BLaER1 (cell line): Measurements from ENCODE around the gene MTF2.

ENCODE experiments used
- H3K27ac ChIP-seq: shearing (Covaris generic); formaldehyde crosslinking; 2 replicates; pipeline ENCODE4 v1.8.1; 2022
- H3K27me3 ChIP-seq: shearing (Covaris generic); formaldehyde crosslinking; 2 replicates; pipeline ENCODE4 v1.8.1; 2022
- H3K36me3 ChIP-seq: shearing (Covaris generic); formaldehyde crosslinking; 2 replicates; pipeline ENCODE4 v1.8.1; 2022
- H3K4me1 ChIP-seq: shearing (Covaris generic); formaldehyde crosslinking; 2 replicates; pipeline ENCODE4 v1.8.1; 2022
- H3K4me2 ChIP-seq: shearing (Covaris generic); formaldehyde crosslinking; 2 replicates; pipeline ENCODE4 v1.8.1; 2022
- H3K4me3 ChIP-seq: shearing (Covaris generic); formaldehyde crosslinking; 2 replicates; pipeline ENCODE4 v1.8.1; 2022
- H3K9ac ChIP-seq: shearing (Covaris generic); formaldehyde crosslinking; 2 replicates; pipeline ENCODE4 v1.8.1; 2022
- H3K9me3 ChIP-seq: shearing (Covaris generic); formaldehyde crosslinking; 2 replicates; pipeline ENCODE4 v1.8.1; 2022
- H4K20me1 ChIP-seq: shearing (Covaris generic); formaldehyde crosslinking; 2 replicates; pipeline ENCODE4 v1.8.1; 2022
- Cebpa-rat ChIP-seq: shearing (Covaris generic); IDR thresholded peaks from 2 replicates; pipeline ENCODE4 v1.8.1; 2022

MTF2 gene

GRCh38 chr1:93047618-93048017, 31.5 kb upstream of the MTF2 start:
- no peaks in the 10 kb centered on the region for H3K4me1 ChIP-seq
- no peak overlapping the region for H3K27ac ChIP-seq
- no peak overlapping the region for H3K9ac ChIP-seq
- H4K20me1 ChIP-seq: no peaks in the 10 kb centered on the region
- no peaks in the 10 kb centered on the region for H3K9me3 ChIP-seq
- no peaks in the 10 kb centered on the region for H3K27me3 ChIP-seq
- no peaks in the 10 kb centered on the region for H3K36me3 ChIP-seq
- TF ChIP-seq Cebpa-rat: no peak
- no peak overlapping the region for H3K4me2 ChIP-seq
- H3K4me3 ChIP-seq: no peak overlapping the region

DNA sequence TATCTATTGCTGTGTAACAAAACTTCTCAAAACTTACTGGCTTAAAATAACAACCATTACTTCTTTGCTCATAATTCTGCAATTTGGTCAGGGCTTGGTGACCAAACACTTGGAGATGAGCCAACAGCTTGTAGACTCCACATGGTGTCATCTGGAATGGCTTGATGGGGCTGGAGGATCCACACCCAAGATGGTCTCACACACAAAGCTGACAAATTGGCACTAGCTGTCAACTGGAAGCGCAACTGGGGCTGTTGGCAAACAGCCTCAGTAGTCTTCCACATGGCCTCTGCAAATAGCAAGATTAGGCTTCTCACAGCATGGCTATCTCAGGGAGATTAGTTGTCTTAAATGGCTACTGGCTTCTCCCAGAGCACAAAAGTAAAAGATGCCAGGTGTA, 27.1 kb upstream of the MTF2 start:
- TF ChIP-seq Cebpa-rat: no peak
- no peaks in the 10 kb centered on the region for H3K27me3 ChIP-seq

DNA sequence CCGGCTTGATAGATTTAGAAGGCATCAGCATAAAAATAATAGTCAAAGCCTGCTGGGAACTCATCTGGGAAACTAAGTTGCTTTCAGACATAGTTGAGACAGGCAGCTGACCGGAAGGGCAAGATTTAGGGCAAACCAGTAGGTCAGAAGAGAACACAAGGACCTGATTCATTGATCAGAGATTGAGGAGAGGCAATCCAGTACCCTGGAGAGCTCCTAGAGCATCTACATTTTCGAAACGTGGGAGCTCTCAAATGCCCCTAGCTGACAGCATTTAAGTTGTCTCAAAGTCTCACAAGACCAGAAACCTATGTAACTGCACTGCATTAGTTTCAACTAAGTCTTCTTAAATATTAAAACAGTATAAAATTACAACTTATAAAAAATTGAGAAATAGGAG, 22.9 kb upstream of the MTF2 start:
- no peaks in the 10 kb centered on the region for H3K27me3 ChIP-seq
- no peaks in the 10 kb centered on the region for H4K20me1 ChIP-seq
- H3K36me3 ChIP-seq: no peaks in the 10 kb centered on the region
- H3K27ac ChIP-seq: no peak overlapping the region
- H3K4me3 ChIP-seq: no peak overlapping the region
- no peaks in the 10 kb centered on the region for H3K9me3 ChIP-seq
- H3K4me1 ChIP-seq: no peaks in the 10 kb centered on the region
- no peak overlapping the region for H3K9ac ChIP-seq
- no peak for TF ChIP-seq Cebpa-rat
- no peak overlapping the region for H3K4me2 ChIP-seq

More for the DNA sequence above, 27.1 kb upstream of the MTF2 start:
- Histone ChIP-seq H3K36me3 (no peaks in the 10 kb centered on the region), H4K20me1 (no peaks in the 10 kb centered on the region), H3K27ac (no peak overlapping the region), H3K9me3 (no peaks in the 10 kb centered on the region), H3K4me3 (no peak overlapping the region), H3K4me2 (no peak overlapping the region), H3K4me1 (no peaks in the 10 kb centered on the region), H3K9ac (no peak overlapping the region)

DNA sequence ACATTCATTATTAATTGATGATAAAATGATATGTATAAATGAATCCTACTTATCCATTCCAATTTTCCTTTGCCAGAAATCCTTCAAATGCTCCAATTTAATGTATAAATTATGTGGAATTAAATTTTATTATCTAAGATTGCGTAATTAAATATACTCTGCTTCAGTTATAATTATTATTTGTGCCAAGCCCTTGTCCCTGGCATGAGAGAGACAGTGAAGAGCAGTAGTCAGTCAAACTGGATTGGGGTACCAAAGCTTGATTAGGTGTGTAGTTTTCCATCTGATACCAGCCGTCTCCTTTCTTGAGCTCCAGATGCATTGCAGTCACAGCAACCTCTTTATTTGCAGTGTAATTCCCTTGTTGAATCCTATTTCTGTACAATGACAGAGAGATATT, 22.4 kb upstream of the MTF2 start:
- Histone ChIP-seq H3K9ac (no peak overlapping the region), H3K36me3 (no peaks in the 10 kb centered on the region), H3K27ac (no peak overlapping the region), H3K27me3 (no peaks in the 10 kb centered on the region), H3K9me3 (no peaks in the 10 kb centered on the region), H3K4me1 (no peaks in the 10 kb centered on the region), H3K4me2 (no peak overlapping the region), H3K4me3 (no peak overlapping the region), H4K20me1 (no peaks in the 10 kb centered on the region)
- peak; percentile 50; the same call in 1 of the 2 replicates for TF ChIP-seq Cebpa-rat

DNA sequence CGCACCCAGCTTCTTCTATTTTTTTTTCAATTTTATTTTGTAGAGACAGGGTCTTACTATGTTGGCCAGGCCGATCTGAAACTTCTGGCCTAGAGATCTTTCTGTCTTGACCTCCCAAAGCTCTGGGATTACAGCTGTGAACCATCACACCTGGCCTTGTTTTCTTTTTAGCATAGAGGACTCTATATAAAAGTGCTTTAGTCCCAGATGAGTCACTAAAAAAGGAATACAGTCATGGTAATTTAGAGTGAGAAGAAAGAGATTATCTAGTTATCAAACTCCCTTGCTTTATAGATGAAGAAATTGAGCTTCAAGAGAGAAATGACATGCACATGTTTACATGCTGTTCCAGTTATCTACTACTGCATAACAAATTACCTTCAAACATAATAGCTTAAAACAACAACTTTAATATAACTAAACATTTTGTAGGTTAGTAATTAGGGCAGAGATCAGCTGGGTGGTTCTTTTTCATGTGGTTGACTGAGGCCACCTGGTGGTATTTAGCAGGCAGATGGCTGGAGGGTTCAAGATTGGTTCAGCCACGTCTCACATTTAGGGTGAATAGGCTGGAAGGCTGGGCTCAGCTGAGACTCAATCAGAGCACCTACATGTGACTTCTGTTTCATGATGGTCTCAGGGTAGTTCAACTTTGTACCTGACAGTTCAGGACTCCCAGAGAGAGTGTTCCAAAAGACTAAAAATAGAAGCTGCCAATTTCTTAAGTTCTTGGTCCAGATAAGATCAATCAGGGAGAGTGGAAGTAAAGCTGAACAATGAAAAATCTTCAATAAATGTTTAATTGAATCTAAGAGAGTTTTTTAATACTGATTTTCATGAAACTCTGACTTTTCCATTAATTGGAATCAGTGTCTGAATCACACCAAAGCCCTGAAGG, 16.9 kb upstream of the MTF2 start:
- Histone ChIP-seq H4K20me1 (no peaks in the 10 kb centered on the region), H3K9ac (no peak overlapping the region), H3K27ac (no peak overlapping the region), H3K4me2 (no peak overlapping the region), H3K36me3 (no peaks in the 10 kb centered on the region), H3K9me3 (no peaks in the 10 kb centered on the region), H3K4me1 (no peaks in the 10 kb centered on the region), H3K27me3 (no peaks in the 10 kb centered on the region), H3K4me3 (no peak overlapping the region)
- no peak for TF ChIP-seq Cebpa-rat

DNA sequence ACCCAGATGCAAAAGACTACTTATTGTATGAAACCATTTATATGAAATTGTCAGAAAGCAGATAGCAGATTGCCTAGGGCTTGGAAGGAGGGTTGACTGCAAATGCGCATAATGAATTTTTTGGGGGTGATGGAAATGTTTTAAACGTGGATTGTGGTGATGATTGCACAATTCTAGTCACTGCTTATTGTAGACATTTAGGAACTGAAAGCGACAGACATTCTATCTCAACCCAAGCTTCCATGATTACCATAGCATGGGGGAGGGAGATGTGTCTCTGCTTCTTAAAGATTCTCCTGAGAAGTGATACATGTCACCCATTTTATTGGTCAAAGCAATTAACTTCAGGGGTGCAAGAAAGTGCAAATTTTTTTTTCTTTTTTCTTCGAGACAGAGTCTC, 2.8 kb upstream of the MTF2 start:
- Histone ChIP-seq H3K27ac (no peak overlapping the region), H3K27me3 (no peaks in the 10 kb centered on the region), H3K9ac (no peak overlapping the region), H3K9me3 (peaks cover 10% of the 10 kb centered on the region), H3K4me2 (no peak overlapping the region), H3K4me1 (peaks cover 8% of the 10 kb centered on the region), H3K36me3 (no peaks in the 10 kb centered on the region), H3K4me3 (no peak overlapping the region), H4K20me1 (peaks cover 18% of the 10 kb centered on the region)
- TF ChIP-seq Cebpa-rat: peak; percentile 25; the same call in 1 of the 2 replicates

DNA sequence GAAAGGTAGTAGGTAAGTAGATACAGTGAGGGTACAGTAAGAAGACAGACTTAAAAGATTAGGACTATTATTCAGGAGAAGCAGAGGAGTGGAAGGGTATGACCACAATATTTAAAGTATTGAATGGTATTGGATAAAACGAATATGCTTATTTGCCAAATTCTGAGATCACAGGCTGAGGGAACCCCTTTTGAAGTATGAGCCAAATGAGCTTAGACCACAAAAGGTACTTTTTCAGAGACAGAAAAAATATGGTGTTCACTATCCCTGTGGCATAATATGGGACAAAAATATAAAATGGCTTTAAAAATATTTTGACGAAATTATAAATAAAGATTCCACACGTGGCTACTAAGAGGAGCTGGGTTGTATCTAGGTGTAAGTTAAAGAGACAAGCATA, 880 bp upstream of the MTF2 start:
- peaks cover 7% of the 10 kb centered on the region for H3K9me3 ChIP-seq
- TF ChIP-seq Cebpa-rat: no peak
- peak overlapping the region; percentile 89 for H3K4me3 ChIP-seq
- H4K20me1 ChIP-seq: peaks cover 37% of the 10 kb centered on the region
- peak overlapping the region; percentile 98 for H3K9ac ChIP-seq
- H3K4me1 ChIP-seq: peaks cover 26% of the 10 kb centered on the region
- peak overlapping the region; percentile 98 for H3K27ac ChIP-seq
- peaks cover 12% of the 10 kb centered on the region for H3K36me3 ChIP-seq
- peak overlapping the region; percentile 87 for H3K4me2 ChIP-seq
- H3K27me3 ChIP-seq: no peaks in the 10 kb centered on the region

DNA sequence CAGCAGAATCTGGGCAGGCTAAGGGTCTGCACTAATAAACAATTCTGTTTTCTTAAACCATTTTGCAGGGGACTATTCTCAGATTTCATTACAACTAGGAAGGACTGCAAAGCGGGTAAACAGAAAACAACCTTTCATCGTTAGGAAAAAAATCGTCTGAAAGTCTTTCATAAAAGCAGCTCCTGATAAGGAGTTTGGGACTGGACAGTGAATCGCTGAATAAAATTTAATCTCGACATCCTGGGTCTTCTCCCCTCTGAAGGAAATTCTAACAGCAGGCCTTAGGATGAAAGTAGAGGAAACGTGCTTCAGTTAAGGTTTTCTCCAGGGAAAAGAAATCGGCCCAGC, 471 bp upstream of the MTF2 start:
- Histone ChIP-seq H3K27ac (peak overlapping the region; percentile 98), H3K4me3 (peak overlapping the region; percentile 89)

DNA sequence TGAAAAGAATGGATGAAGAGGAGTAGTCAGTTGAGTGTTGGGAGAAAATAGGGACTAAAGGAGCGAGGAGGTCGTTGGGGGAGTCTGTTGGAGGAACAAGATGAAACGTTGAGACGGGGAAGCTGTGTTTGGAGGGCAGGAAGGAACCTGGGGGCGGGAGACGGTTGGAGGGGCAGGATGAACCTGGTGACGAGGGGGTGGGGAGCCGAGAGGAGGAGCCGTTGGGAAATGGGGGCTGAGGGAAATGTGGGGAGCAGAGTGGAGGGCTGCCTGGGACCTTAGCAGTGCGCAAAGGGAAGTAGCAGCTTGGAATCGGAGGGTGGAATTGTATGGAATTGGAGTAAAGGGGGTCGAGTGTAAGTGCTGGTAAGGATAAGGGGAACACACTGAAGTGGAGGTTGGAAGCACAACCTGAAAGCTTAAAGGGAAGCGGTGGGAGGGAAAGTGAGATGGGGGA, 630 bp downstream of the MTF2 start:
- Histone ChIP-seq H3K36me3 (peaks cover 27% of the 10 kb centered on the region), H3K9me3 (peaks cover 22% of the 10 kb centered on the region), H3K27me3 (no peaks in the 10 kb centered on the region), H4K20me1 (peaks cover 52% of the 10 kb centered on the region), H3K4me1 (peaks cover 27% of the 10 kb centered on the region), H3K4me3 (peak overlapping the region; percentile 89), H3K9ac (peak overlapping the region; percentile 98), H3K4me2 (peak overlapping the region; percentile 74), H3K27ac (peak overlapping the region; percentile 98)
- no peak for TF ChIP-seq Cebpa-rat

More for the DNA sequence above, 471 bp upstream of the MTF2 start:
- no peaks in the 10 kb centered on the region for H3K27me3 ChIP-seq
- peak overlapping the region; percentile 98 for H3K9ac ChIP-seq
- peaks cover 27% of the 10 kb centered on the region for H3K4me1 ChIP-seq
- peaks cover 16% of the 10 kb centered on the region for H3K36me3 ChIP-seq
- H4K20me1 ChIP-seq: peaks cover 41% of the 10 kb centered on the region
- TF ChIP-seq Cebpa-rat: no peak
- peak overlapping the region; percentile 87 for H3K4me2 ChIP-seq
- H3K9me3 ChIP-seq: peaks cover 11% of the 10 kb centered on the region

GRCh38 chr1:93080179-93080823, 1.2 kb downstream of the MTF2 start:
- no peak for TF ChIP-seq Cebpa-rat
- peaks cover 33% of the 10 kb centered on the region for H3K36me3 ChIP-seq
- peak overlapping the region; percentile 98 for H3K9ac ChIP-seq
- peak overlapping the region; percentile 89 for H3K4me3 ChIP-seq
- peak overlapping the region; percentile 74 for H3K4me2 ChIP-seq
- peaks cover 27% of the 10 kb centered on the region for H3K4me1 ChIP-seq
- H3K27ac ChIP-seq: peak overlapping the region; percentile 98
- H3K9me3 ChIP-seq: peaks cover 28% of the 10 kb centered on the region
- H4K20me1 ChIP-seq: peaks cover 58% of the 10 kb centered on the region
- H3K27me3 ChIP-seq: no peaks in the 10 kb centered on the region
